Hepatocyte (in vitro differentiated cells): Measurements from ENCODE around the gene BMPR1A.

Experiments used
- EZH2 ChIP-seq: fragments of 200-600 bp; sonication (generic); IDR thresholded peaks from 2 replicates; pipeline ENCODE4 v1.6.1; 2016; ENCODE audit warnings: antibody characterized with exemption, mild to moderate bottlenecking, borderline replicate concordance
- TF ChIP-seq, protein P1 (sequence below): fragments of 200-600 bp; sonication (generic); IDR thresholded peaks from 2 replicates; pipeline ENCODE4 v1.5.1; 2016; ENCODE audit warnings: antibody characterized with exemption, mild to moderate bottlenecking; ENCODE audit not compliant: poor library complexity

GRCh38 chr10:86867149-86867548, 110.7 kb downstream of the BMPR1A start:
- TF ChIP-seq, protein P1, sequence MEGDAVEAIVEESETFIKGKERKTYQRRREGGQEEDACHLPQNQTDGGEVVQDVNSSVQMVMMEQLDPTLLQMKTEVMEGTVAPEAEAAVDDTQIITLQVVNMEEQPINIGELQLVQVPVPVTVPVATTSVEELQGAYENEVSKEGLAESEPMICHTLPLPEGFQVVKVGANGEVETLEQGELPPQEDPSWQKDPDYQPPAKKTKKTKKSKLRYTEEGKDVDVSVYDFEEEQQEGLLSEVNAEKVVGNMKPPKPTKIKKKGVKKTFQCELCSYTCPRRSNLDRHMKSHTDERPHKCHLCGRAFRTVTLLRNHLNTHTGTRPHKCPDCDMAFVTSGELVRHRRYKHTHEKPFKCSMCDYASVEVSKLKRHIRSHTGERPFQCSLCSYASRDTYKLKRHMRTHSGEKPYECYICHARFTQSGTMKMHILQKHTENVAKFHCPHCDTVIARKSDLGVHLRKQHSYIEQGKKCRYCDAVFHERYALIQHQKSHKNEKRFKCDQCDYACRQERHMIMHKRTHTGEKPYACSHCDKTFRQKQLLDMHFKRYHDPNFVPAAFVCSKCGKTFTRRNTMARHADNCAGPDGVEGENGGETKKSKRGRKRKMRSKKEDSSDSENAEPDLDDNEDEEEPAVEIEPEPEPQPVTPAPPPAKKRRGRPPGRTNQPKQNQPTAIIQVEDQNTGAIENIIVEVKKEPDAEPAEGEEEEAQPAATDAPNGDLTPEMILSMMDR: no peak
- TF ChIP-seq EZH2: no peak
